IPS-20b (cell line): ENCODE data around the gene BDKRB2.

ENCODE experiments used
- H3K27ac ChIP-seq: one replicate; pipeline ENCODE4 v1.5.1; 2013; ENCODE audit warnings: low read length
- H3K27me3 ChIP-seq: 2 replicates; pipeline ENCODE4 v1.6.1; 2013; ENCODE audit warnings: mild to moderate bottlenecking, low read length, inconsistent platforms; ENCODE audit not compliant: insufficient read depth
- H3K36me3 ChIP-seq: 2 replicates; pipeline ENCODE4 v1.6.1; 2013; ENCODE audit warnings: low read depth, mild to moderate bottlenecking, inconsistent platforms, low read length, moderate library complexity; ENCODE audit not compliant: insufficient read depth
- H3K4me1 ChIP-seq: 2 replicates; pipeline ENCODE4 v1.6.1; 2013; ENCODE audit warnings: mild to moderate bottlenecking, control low read depth, inconsistent platforms, low read length, moderate library complexity; ENCODE audit not compliant: insufficient read depth
- H3K4me3 ChIP-seq: 2 replicates; pipeline ENCODE4 v1.5.1; 2013; ENCODE audit warnings: mild to moderate bottlenecking, low read length, inconsistent platforms
- H3K9ac ChIP-seq: 2 replicates; pipeline ENCODE4 v1.6.1; 2013; ENCODE audit warnings: low read depth, mild to moderate bottlenecking, inconsistent platforms, low read length, moderate library complexity
- H3K9me3 ChIP-seq: 2 replicates; pipeline ENCODE4 v1.6.1; 2013; ENCODE audit warnings: mild to moderate bottlenecking, low read depth, low read length, inconsistent platforms; ENCODE audit not compliant: insufficient read depth

BDKRB2 gene

GRCh38 chr14:96205059-96205977 lies 679 bp downstream of the BDKRB2 start:
- Histone ChIP-seq H3K9ac (no peak overlapping the region; the same call in 1 of the 2 replicates), H3K27ac (no peak overlapping the region), H3K27me3 (peaks cover 35% of the 10 kb centered on the region), H3K4me3 (peak overlapping the region; percentile 64), H3K9me3 (no peaks in the 10 kb centered on the region), H3K4me1 (peaks cover 7% of the 10 kb centered on the region; the same call in 1 of the 2 replicates), H3K36me3 (no peaks in the 10 kb centered on the region)

- no peak overlapping the region for H3K27ac ChIP-seq
- peaks cover 7% of the 10 kb centered on the region; the same call in 1 of the 2 replicates for H3K4me1 ChIP-seq
- no peak overlapping the region for H3K4me3 ChIP-seq
- no peaks in the 10 kb centered on the region for H3K36me3 ChIP-seq
- no peak overlapping the region for H3K9ac ChIP-seq
- H3K9me3 ChIP-seq, result no peaks in the 10 kb centered on the region
- peaks cover 35% of the 10 kb centered on the region for H3K27me3 ChIP-seq
Observed at GRCh38 chr14:96205978-96206360, 1.3 kb downstream of the BDKRB2 start.

- no peak overlapping the region for H3K4me3 ChIP-seq
- H3K27ac ChIP-seq, result no peak overlapping the region
- peaks cover 35% of the 10 kb centered on the region for H3K27me3 ChIP-seq
Observed at GRCh38 chr14:96206461-96206860, 1.8 kb downstream of the BDKRB2 start.

GRCh38 chr14:96207686-96208085 lies 3.0 kb downstream of the BDKRB2 start:
- Histone ChIP-seq H3K36me3 (no peaks in the 10 kb centered on the region), H3K4me3 (no peak overlapping the region), H3K27ac (no peak overlapping the region), H3K9ac (no peak overlapping the region), H3K4me1 (peaks cover 7% of the 10 kb centered on the region; the same call in 1 of the 2 replicates), H3K27me3 (peaks cover 31% of the 10 kb centered on the region), H3K9me3 (peaks cover 9% of the 10 kb centered on the region)

More at GRCh38 chr14:96206461-96206860, 1.8 kb downstream of the BDKRB2 start:
- no peaks in the 10 kb centered on the region for H3K36me3 ChIP-seq
- H3K9ac ChIP-seq, result no peak overlapping the region
- H3K4me1 ChIP-seq, result peaks cover 7% of the 10 kb centered on the region; the same call in 1 of the 2 replicates
- no peaks in the 10 kb centered on the region; the same call in 1 of the 2 replicates for H3K9me3 ChIP-seq

GRCh38 chr14:96208739-96209138 lies 4.1 kb downstream of the BDKRB2 start:
- H3K36me3 ChIP-seq, result no peaks in the 10 kb centered on the region
- no peak overlapping the region for H3K4me3 ChIP-seq
- peaks cover 9% of the 10 kb centered on the region for H3K9me3 ChIP-seq
- H3K27ac ChIP-seq, result no peak overlapping the region
- peaks cover 7% of the 10 kb centered on the region; the same call in 1 of the 2 replicates for H3K4me1 ChIP-seq
- peaks cover 22% of the 10 kb centered on the region for H3K27me3 ChIP-seq
- H3K9ac ChIP-seq, result no peak overlapping the region

GRCh38 chr14:96212140-96212539 lies 7.5 kb downstream of the BDKRB2 start:
- H3K36me3 ChIP-seq, result no peaks in the 10 kb centered on the region
- H3K9ac ChIP-seq, result no peak overlapping the region
- H3K27me3 ChIP-seq, result no peaks in the 10 kb centered on the region
- peaks cover 9% of the 10 kb centered on the region for H3K9me3 ChIP-seq
- H3K27ac ChIP-seq, result no peak overlapping the region
- no peak overlapping the region for H3K4me3 ChIP-seq
- H3K4me1 ChIP-seq, result no peaks in the 10 kb centered on the region

GRCh38 chr14:96212896-96213295 lies 8.3 kb downstream of the BDKRB2 start:
- Histone ChIP-seq H3K27ac (no peak overlapping the region), H3K4me3 (no peak overlapping the region), H3K4me1 (no peaks in the 10 kb centered on the region), H3K27me3 (no peaks in the 10 kb centered on the region), H3K36me3 (no peaks in the 10 kb centered on the region), H3K9ac (no peak overlapping the region), H3K9me3 (peaks cover 9% of the 10 kb centered on the region)

GRCh38 chr14:96213871-96214465 lies 9.3 kb downstream of the BDKRB2 start:
- no peaks in the 10 kb centered on the region for H3K36me3 ChIP-seq
- no peak overlapping the region for H3K9ac ChIP-seq
- peaks cover 9% of the 10 kb centered on the region for H3K9me3 ChIP-seq
- no peaks in the 10 kb centered on the region for H3K27me3 ChIP-seq
- H3K4me1 ChIP-seq, result no peaks in the 10 kb centered on the region
- no peak overlapping the region for H3K4me3 ChIP-seq
- no peak overlapping the region for H3K27ac ChIP-seq

GRCh38 chr14:96214793-96215192 lies 10.2 kb downstream of the BDKRB2 start:
- H3K4me1 ChIP-seq, result no peaks in the 10 kb centered on the region
- H3K27ac ChIP-seq, result no peak overlapping the region
- H3K9me3 ChIP-seq, result peaks cover 9% of the 10 kb centered on the region
- H3K4me3 ChIP-seq, result no peak overlapping the region
- no peaks in the 10 kb centered on the region for H3K36me3 ChIP-seq
- H3K27me3 ChIP-seq, result no peaks in the 10 kb centered on the region
- no peak overlapping the region for H3K9ac ChIP-seq

- H3K27me3 ChIP-seq, result no peaks in the 10 kb centered on the region
- H3K36me3 ChIP-seq, result no peaks in the 10 kb centered on the region
- no peak overlapping the region for H3K9ac ChIP-seq
- H3K27ac ChIP-seq, result no peak overlapping the region
- H3K4me1 ChIP-seq, result no peaks in the 10 kb centered on the region
- H3K9me3 ChIP-seq, result peaks cover 9% of the 10 kb centered on the region
- H3K4me3 ChIP-seq, result no peak overlapping the region
Observed at GRCh38 chr14:96215452-96216244, 11.0 kb downstream of the BDKRB2 start.

GRCh38 chr14:96216627-96217026 lies 12.0 kb downstream of the BDKRB2 start:
- peaks cover 9% of the 10 kb centered on the region for H3K9me3 ChIP-seq
- H3K27me3 ChIP-seq, result no peaks in the 10 kb centered on the region
- H3K4me3 ChIP-seq, result no peak overlapping the region
- H3K36me3 ChIP-seq, result no peaks in the 10 kb centered on the region
- H3K9ac ChIP-seq, result no peak overlapping the region
- H3K27ac ChIP-seq, result no peak overlapping the region
- H3K4me1 ChIP-seq, result no peaks in the 10 kb centered on the region
